Fibroblast of villous mesenchyme (primary cell): ENCODE measurements around the gene PRKCH. TPM values are rescaled to one million over a fixed set of nuclear protein-coding genes. Genes with fewer than 3 reads are reported as not detected.
A peak's percentile ranks its signal among the peaks of the same experiment; 100 is the strongest.

Source experiments
- DNase-seq: peaks from one replicate; pipeline ENCODE4 v3.0.0-alpha.2; 2010; ENCODE audit warnings: low read depth
- H3K4me3 ChIP-seq: 2 replicates; pipeline ENCODE4 v1.5.1; 2011; ENCODE audit warnings: low read depth, mild to moderate bottlenecking, low read length
- CTCF ChIP-seq: IDR thresholded peaks from 2 replicates; pipeline ENCODE4 v1.5.1; 2012; ENCODE audit warnings: low read depth, mild to moderate bottlenecking, low read length; ENCODE audit not compliant: insufficient read depth
- total RNA-seq: library from RNA; depleted of rRNA; stranded (reverse); fragments of >200 nt; gene quantifications from 2 replicates; pipeline ENCODE4 v1.2.3, GENCODE V29; 2012

PRKCH gene
- 0.97 and 2.6 TPM in 2 replicates for total RNA-seq

- peak within 1 kb of the TSS; percentile 40 for H3K4me3 ChIP-seq
- TF ChIP-seq CTCF: no peak
- DNase-seq: peak; percentile 14
Measured at GRCh38 chr14:61321385-61322010, at the start of gene PRKCH. Gene PRKCH (plus strand): TSS chr14:61321579. CDS start chr14:61322102, 523 bp downstream.

GRCh38 chr14:61277232-61277631, 44.1 kb upstream of the PRKCH start:
- DNase-seq: no peak
- H3K4me3 ChIP-seq: no peak overlapping the region

GRCh38 chr14:61277784-61278183, 43.6 kb upstream of the PRKCH start:
- no peak for DNase-seq
- no peak for TF ChIP-seq CTCF
- no peak overlapping the region for H3K4me3 ChIP-seq

More at GRCh38 chr14:61277232-61277631, 44.1 kb upstream of the PRKCH start:
- no peak for TF ChIP-seq CTCF

- no peak for DNase-seq
- no peak overlapping the region for H3K4me3 ChIP-seq
- no peak for TF ChIP-seq CTCF
Measured at GRCh38 chr14:61279082-61279481, 42.3 kb upstream of the PRKCH start.

- no peak for DNase-seq
- H3K4me3 ChIP-seq: no peak overlapping the region
- no peak for TF ChIP-seq CTCF
Measured at GRCh38 chr14:61280092-61280525, 41.3 kb upstream of the PRKCH start.

- peak overlapping the region; percentile 26 for H3K4me3 ChIP-seq
- peak; percentile 3 for TF ChIP-seq CTCF
- peak; percentile 10 for DNase-seq
Measured at GRCh38 chr14:61280526-61281185, 40.7 kb upstream of the PRKCH start.
